ENCODE measurements around the gene HECTD1. TPM values are rescaled to one million over a fixed set of nuclear protein-coding genes. Genes with fewer than 3 reads are reported as not detected.
"Not testable (repeated sequence)": the region's sequence is repeated elsewhere in the genome, so short reads cannot be mapped to it uniquely, and the experiment has no call there.

HECTD1 gene
- total RNA-seq, 1 experiment from 2014 or later: 76.3 TPM

GRCh38 chr14:31203899-31204592 is 3.5 kb downstream of the HECTD1 start:
- DNase-seq (ENCODE audit: low read depth); in situ Hi-C loops (cut with HindIII; ENCODE audit: low pct_unique_long_range_greater_than_20kb, low sequenced_read_pairs): not testable (repeated sequence)

GRCh38 chr14:31203414-31203742 is 4.2 kb downstream of the HECTD1 start:
- in situ Hi-C loops (cut with HindIII; ENCODE audit: low pct_unique_long_range_greater_than_20kb, low sequenced_read_pairs): no loop called here
- DNase-seq (ENCODE audit: low read depth): no peak

- in situ Hi-C loops (cut with HindIII; ENCODE audit: low pct_unique_long_range_greater_than_20kb, low sequenced_read_pairs): no loop called here
- no peak for DNase-seq (ENCODE audit: low read depth)
Measured at GRCh38 chr14:31201111-31201510, 6.5 kb downstream of the HECTD1 start.

- no peak for DNase-seq (ENCODE audit: low read depth)
- in situ Hi-C loops (cut with HindIII; ENCODE audit: low pct_unique_long_range_greater_than_20kb, low sequenced_read_pairs): no loop called here
Measured at GRCh38 chr14:31200702-31200990, 6.9 kb downstream of the HECTD1 start.

GRCh38 chr14:31197671-31198070 is 9.9 kb downstream of the HECTD1 start:
- no peak for DNase-seq (ENCODE audit: low read depth)
- in situ Hi-C loops (cut with HindIII; ENCODE audit: low pct_unique_long_range_greater_than_20kb, low sequenced_read_pairs): no loop called here

- in situ Hi-C loops (cut with HindIII; ENCODE audit: low pct_unique_long_range_greater_than_20kb, low sequenced_read_pairs): no loop called here
- no peak for DNase-seq (ENCODE audit: low read depth)
Measured at GRCh38 chr14:31196839-31197492, 10.6 kb downstream of the HECTD1 start.

- in situ Hi-C loops (cut with HindIII; ENCODE audit: low pct_unique_long_range_greater_than_20kb, low sequenced_read_pairs): no loop called here
- DNase-seq (ENCODE audit: low read depth): no peak
Measured at GRCh38 chr14:31194661-31195060, 12.9 kb downstream of the HECTD1 start.

- in situ Hi-C loops (cut with HindIII; ENCODE audit: low pct_unique_long_range_greater_than_20kb, low sequenced_read_pairs): no loop called here
- no peak for DNase-seq (ENCODE audit: low read depth)
Measured at GRCh38 chr14:31194095-31194494, 13.5 kb downstream of the HECTD1 start.

- in situ Hi-C loops (cut with HindIII; ENCODE audit: low pct_unique_long_range_greater_than_20kb, low sequenced_read_pairs); DNase-seq (ENCODE audit: low read depth): not testable (repeated sequence)
Measured at GRCh38 chr14:31192544-31192943, 15.0 kb downstream of the HECTD1 start.

- DNase-seq (ENCODE audit: low read depth): no peak
- in situ Hi-C loops (cut with HindIII; ENCODE audit: low pct_unique_long_range_greater_than_20kb, low sequenced_read_pairs): no loop called here
Measured at GRCh38 chr14:31190717-31191263, 16.8 kb downstream of the HECTD1 start.

- in situ Hi-C loops (cut with HindIII; ENCODE audit: low pct_unique_long_range_greater_than_20kb, low sequenced_read_pairs): no loop called here
- DNase-seq (ENCODE audit: low read depth): no peak
Measured at GRCh38 chr14:31190219-31190603, 17.4 kb downstream of the HECTD1 start.

- no peak for DNase-seq (ENCODE audit: low read depth)
- in situ Hi-C loops (cut with HindIII; ENCODE audit: low pct_unique_long_range_greater_than_20kb, low sequenced_read_pairs): no loop called here
Measured at GRCh38 chr14:31189346-31190218, 18.0 kb downstream of the HECTD1 start.

GRCh38 chr14:31188744-31189143 is 18.8 kb downstream of the HECTD1 start:
- in situ Hi-C loops (cut with HindIII; ENCODE audit: low pct_unique_long_range_greater_than_20kb, low sequenced_read_pairs): no loop called here

GRCh38 chr14:31182016-31182415 is 25.6 kb downstream of the HECTD1 start:
- in situ Hi-C loops (cut with HindIII; ENCODE audit: low pct_unique_long_range_greater_than_20kb, low sequenced_read_pairs); DNase-seq (ENCODE audit: low read depth): not testable (repeated sequence)

More at GRCh38 chr14:31188744-31189143, 18.8 kb downstream of the HECTD1 start:
- DNase-seq (ENCODE audit: low read depth): no peak

- in situ Hi-C loops (cut with HindIII; ENCODE audit: low pct_unique_long_range_greater_than_20kb, low sequenced_read_pairs): no loop called here
- no peak for DNase-seq (ENCODE audit: low read depth)
Measured at GRCh38 chr14:31181271-31181670, 26.3 kb downstream of the HECTD1 start.

- in situ Hi-C loops (cut with HindIII; ENCODE audit: low pct_unique_long_range_greater_than_20kb, low sequenced_read_pairs): no loop called here
- no peak for DNase-seq (ENCODE audit: low read depth)
Measured at GRCh38 chr14:31180299-31181051, 27.1 kb downstream of the HECTD1 start.

- DNase-seq (ENCODE audit: low read depth): no peak
- in situ Hi-C loops (cut with HindIII; ENCODE audit: low pct_unique_long_range_greater_than_20kb, low sequenced_read_pairs): no loop called here
Measured at GRCh38 chr14:31174433-31174832, 33.2 kb downstream of the HECTD1 start.

GRCh38 chr14:31173120-31173837 is 34.3 kb downstream of the HECTD1 start:
- no peak for DNase-seq (ENCODE audit: low read depth)
- in situ Hi-C loops (cut with HindIII; ENCODE audit: low pct_unique_long_range_greater_than_20kb, low sequenced_read_pairs): no loop called here
